Fibroblast of mammary gland (primary cell): ENCODE results near the gene FBXO36.

Experiments used
- DNase-seq: peaks from one replicate; pipeline ENCODE4 v3.0.0-alpha.2; 2010; ENCODE audit warnings: low read depth
- H3K4me3 ChIP-seq: 2 replicates; pipeline ENCODE4 v1.5.1; 2011; ENCODE audit warnings: low read depth, mild to moderate bottlenecking, low read length, moderate library complexity; ENCODE audit not compliant: control insufficient read depth
- TF ChIP-seq, protein P1 (sequence below): conservative IDR thresholded peaks from 2 replicates; pipeline ENCODE4 v1.5.1; 2011; ENCODE audit warnings: low read depth, low read length, inconsistent platforms; ENCODE audit not compliant: control insufficient read depth, insufficient read depth

Gene FBXO36

DNA sequence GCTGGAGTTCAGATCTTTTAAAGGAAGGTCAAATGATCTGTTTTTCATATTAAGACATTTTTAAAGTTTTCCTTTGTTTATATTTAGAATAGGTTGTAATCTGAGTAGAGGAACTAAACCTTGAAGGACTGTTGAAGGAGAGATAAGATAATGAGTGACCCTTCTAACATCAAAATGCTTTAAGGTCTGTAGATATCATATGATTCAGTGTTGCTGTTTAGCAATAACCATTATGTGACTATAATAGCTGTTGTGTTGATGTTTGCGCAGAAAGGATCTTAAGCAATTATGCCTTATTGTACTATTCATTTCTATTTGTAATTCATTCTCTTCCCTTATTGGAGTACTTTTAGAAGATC, 86.4 kb downstream of the FBXO36 start:
- DNase-seq = no peak
- no peak overlapping the region for H3K4me3 ChIP-seq
- TF ChIP-seq, protein P1, sequence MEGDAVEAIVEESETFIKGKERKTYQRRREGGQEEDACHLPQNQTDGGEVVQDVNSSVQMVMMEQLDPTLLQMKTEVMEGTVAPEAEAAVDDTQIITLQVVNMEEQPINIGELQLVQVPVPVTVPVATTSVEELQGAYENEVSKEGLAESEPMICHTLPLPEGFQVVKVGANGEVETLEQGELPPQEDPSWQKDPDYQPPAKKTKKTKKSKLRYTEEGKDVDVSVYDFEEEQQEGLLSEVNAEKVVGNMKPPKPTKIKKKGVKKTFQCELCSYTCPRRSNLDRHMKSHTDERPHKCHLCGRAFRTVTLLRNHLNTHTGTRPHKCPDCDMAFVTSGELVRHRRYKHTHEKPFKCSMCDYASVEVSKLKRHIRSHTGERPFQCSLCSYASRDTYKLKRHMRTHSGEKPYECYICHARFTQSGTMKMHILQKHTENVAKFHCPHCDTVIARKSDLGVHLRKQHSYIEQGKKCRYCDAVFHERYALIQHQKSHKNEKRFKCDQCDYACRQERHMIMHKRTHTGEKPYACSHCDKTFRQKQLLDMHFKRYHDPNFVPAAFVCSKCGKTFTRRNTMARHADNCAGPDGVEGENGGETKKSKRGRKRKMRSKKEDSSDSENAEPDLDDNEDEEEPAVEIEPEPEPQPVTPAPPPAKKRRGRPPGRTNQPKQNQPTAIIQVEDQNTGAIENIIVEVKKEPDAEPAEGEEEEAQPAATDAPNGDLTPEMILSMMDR = no peak

- no peak for DNase-seq
- TF ChIP-seq, protein P1 = no peak
Observed at GRCh38 chr2:230010501-230010900, 88.2 kb downstream of the FBXO36 start.

GRCh38 chr2:230011617-230012016, 89.3 kb downstream of the FBXO36 start:
- H3K4me3 ChIP-seq = no peak overlapping the region
- DNase-seq = peak; percentile 19
- TF ChIP-seq, protein P1 = no peak

More at GRCh38 chr2:230010501-230010900, 88.2 kb downstream of the FBXO36 start:
- H3K4me3 ChIP-seq = no peak overlapping the region

GRCh38 chr2:230012267-230012884, 90.1 kb downstream of the FBXO36 start:
- TF ChIP-seq, protein P1 = no peak
- DNase-seq = no peak
- H3K4me3 ChIP-seq = no peak overlapping the region

DNA sequence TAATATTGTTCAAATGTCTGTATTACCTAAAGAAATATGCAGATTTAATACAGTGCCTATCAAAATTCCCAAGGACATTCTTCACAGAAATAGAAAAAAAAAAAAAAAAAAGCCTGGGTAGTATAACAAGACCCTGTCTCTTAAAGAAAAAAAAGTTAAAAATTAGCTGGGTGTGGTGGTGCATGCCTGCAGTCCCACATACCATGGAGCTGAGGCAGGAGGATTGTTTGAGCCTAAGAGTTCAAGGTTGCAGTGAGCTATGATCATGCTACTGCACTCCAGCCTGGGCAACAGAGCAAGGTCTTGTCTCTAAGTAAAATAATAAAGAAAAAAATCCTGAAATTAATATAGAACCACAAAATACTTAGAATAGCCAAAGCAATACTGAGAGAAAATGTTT, 94.5 kb downstream of the FBXO36 start:
- TF ChIP-seq, protein P1 = no peak
- H3K4me3 ChIP-seq = no peak overlapping the region
- no peak for DNase-seq

- TF ChIP-seq, protein P1 = no peak
- H3K4me3 ChIP-seq = no peak overlapping the region
- DNase-seq = peak; percentile 89
Observed at GRCh38 chr2:230018153-230018552, 95.8 kb downstream of the FBXO36 start.

DNA sequence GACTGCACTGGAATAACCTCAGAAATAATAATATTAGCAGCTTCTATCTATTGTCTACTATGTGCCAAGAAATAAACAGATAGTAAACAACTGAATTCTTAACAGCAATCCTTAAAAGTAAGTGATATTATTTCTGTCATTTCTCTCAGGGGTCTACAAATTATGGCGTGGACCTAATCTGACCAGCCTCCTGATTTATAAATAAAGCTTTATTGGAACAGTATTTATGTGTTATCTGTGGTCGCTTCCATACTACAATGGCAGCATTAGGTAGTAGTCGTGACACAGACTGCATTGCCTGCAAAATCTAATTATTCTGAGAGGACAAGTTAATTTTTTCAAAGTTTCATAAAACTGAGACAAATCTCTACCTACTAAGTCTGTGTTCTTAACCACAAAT, 97.4 kb downstream of the FBXO36 start:
- TF ChIP-seq, protein P1 = no peak
- DNase-seq = no peak
- H3K4me3 ChIP-seq = no peak overlapping the region
